ENCODE results near the gene SLC22A15. TPM values are rescaled to one million over a fixed set of nuclear protein-coding genes. Genes with fewer than 3 reads are reported as not detected.

Gene SLC22A15
- total and polyA plus RNA-seq, 2 experiments from 2014 or later, result 6.3 to 15.0 TPM

DNA sequence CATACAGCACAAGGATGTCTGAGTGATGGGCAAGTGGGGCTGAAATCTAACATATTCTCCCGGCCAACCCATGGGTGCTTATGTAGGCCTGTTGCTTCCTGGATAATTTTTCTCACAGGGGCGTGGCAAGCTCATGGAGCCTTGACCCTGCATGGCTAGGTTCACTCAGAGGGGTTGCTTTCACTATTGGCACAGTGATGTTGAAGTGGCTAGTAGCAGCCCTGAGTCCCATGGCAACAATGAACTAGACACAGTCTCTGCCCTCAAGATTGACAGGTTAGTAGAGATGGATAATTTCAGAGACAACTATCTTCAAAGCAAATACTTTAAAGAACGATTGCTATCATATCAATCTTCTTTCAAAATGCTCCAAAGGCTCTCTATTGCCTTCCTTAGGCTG lies 128.4 kb downstream of the SLC22A15 start:
- Histone ChIP-seq H3K9ac (no peak overlapping the region), H3K79me2 (ENCODE audit: insufficient read depth) (no peaks in the 10 kb centered on the region), H3K36me3 (ENCODE audit: low read depth) (no peaks in the 10 kb centered on the region), H3K9me2 (ENCODE audit: insufficient read depth) (no peaks in the 10 kb centered on the region), H3K9me3 (ENCODE audit: low read depth) (no peaks in the 10 kb centered on the region), H3K4me3 (no peak overlapping the region), H3F3A (ENCODE audit: insufficient read depth) (no peaks in the 10 kb centered on the region), H2AFZ (no peak overlapping the region), H4K20me1 (ENCODE audit: insufficient read depth) (no peaks in the 10 kb centered on the region), H3K27ac (no peak overlapping the region), H3K4me2 (ENCODE audit: unreplicated experiment) (no peak overlapping the region), H3K27me3 (replicated peaks; ENCODE audit: insufficient read depth) (no peaks in the 10 kb centered on the region), H3K4me1 (ENCODE audit: insufficient read depth) (no peaks in the 10 kb centered on the region)
- no peak for DNase-seq
- 84 to 89% methylated on average over 3 of the region's 3 CpGs for WGBS, 2 experiments (ENCODE audit: low coverage in 1 of 2, low lambda C conversion rate in 2 of 2, missing lambda C conversion rate in 2 of 2)
- in situ Hi-C loops (cut with MboI), result no loop called here
- no peak for TF ChIP-seq EZH2phosphoT487 (IDR thresholded peaks at IDR 0.05; ENCODE audit: insufficient read depth, low read depth)

- Histone ChIP-seq H3K9ac (no peak overlapping the region), H3F3A (ENCODE audit: insufficient read depth) (no peaks in the 10 kb centered on the region), H3K4me2 (ENCODE audit: unreplicated experiment) (no peak overlapping the region), H3K36me3 (ENCODE audit: low read depth) (no peaks in the 10 kb centered on the region), H3K9me3 (ENCODE audit: low read depth) (no peaks in the 10 kb centered on the region), H4K20me1 (ENCODE audit: insufficient read depth) (no peaks in the 10 kb centered on the region), H3K9me2 (ENCODE audit: insufficient read depth) (no peaks in the 10 kb centered on the region), H3K4me1 (ENCODE audit: insufficient read depth) (no peaks in the 10 kb centered on the region), H2AFZ (no peak overlapping the region), H3K27me3 (replicated peaks; ENCODE audit: insufficient read depth) (no peaks in the 10 kb centered on the region), H3K79me2 (ENCODE audit: insufficient read depth) (no peaks in the 10 kb centered on the region), H3K4me3 (no peak overlapping the region), H3K27ac (no peak overlapping the region)
- DNase-seq, result no peak
- 16 to 26% methylated on average over 2 of the region's 2 CpGs for WGBS, 2 experiments (ENCODE audit: low coverage in 1 of 2, low lambda C conversion rate in 2 of 2, missing lambda C conversion rate in 2 of 2)
- no peak for TF ChIP-seq EZH2 (IDR thresholded peaks at IDR 0.05; ENCODE audit: insufficient read depth, poor library complexity, severe bottlenecking)
- no peak for TF ChIP-seq EZH2phosphoT487 (IDR thresholded peaks at IDR 0.05; ENCODE audit: insufficient read depth, low read depth)
- in situ Hi-C loops (cut with MboI), result no loop called here
Observed at GRCh38 chr1:116105996-116106395, 129.7 kb downstream of the SLC22A15 start.

DNA sequence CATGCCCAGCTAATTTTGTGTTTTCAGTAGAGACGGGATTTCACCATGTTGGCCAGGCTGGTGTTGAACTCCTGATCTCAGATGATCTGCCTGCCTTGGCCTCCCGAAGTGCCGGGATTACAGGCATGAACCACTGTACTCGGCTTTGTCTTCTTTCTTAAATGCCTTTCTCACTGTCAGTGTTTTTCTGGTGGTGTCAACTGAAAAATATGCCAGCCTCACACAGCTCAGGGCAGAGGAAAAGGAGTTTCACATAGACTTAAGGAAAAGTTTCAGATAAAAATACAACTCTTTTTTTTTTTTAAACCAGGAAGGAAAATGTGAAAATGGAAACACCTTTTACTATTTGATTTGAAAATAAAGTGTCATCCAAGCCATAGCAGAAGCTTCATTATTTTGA lies 130.3 kb downstream of the SLC22A15 start:
- Histone ChIP-seq H3K4me1 (ENCODE audit: insufficient read depth) (no peaks in the 10 kb centered on the region), H3K9me3 (ENCODE audit: low read depth) (no peaks in the 10 kb centered on the region), H3K9me2 (ENCODE audit: insufficient read depth) (no peaks in the 10 kb centered on the region), H3K27me3 (replicated peaks; ENCODE audit: insufficient read depth) (no peaks in the 10 kb centered on the region), H3K36me3 (ENCODE audit: low read depth) (no peaks in the 10 kb centered on the region), H3F3A (ENCODE audit: insufficient read depth) (no peaks in the 10 kb centered on the region), H4K20me1 (ENCODE audit: insufficient read depth) (no peaks in the 10 kb centered on the region), H3K79me2 (ENCODE audit: insufficient read depth) (no peaks in the 10 kb centered on the region), H3K27ac (no peak overlapping the region), H2AFZ (no peak overlapping the region), H3K9ac (no peak overlapping the region), H3K4me3 (no peak overlapping the region), H3K4me2 (ENCODE audit: unreplicated experiment) (no peak overlapping the region)
- WGBS, 2 experiments (ENCODE audit: low coverage in 1 of 2, low lambda C conversion rate in 2 of 2, missing lambda C conversion rate in 2 of 2), result 75 to 87% methylated on average over 4 of the region's 4 CpGs
- in situ Hi-C loops (cut with MboI), result no loop called here
- TF ChIP-seq EZH2 (IDR thresholded peaks at IDR 0.05; ENCODE audit: insufficient read depth, poor library complexity, severe bottlenecking), result no peak
- TF ChIP-seq EZH2phosphoT487 (IDR thresholded peaks at IDR 0.05; ENCODE audit: insufficient read depth, low read depth), result no peak
- DNase-seq, result no peak

- H3K36me3 ChIP-seq (ENCODE audit: low read depth), result no peaks in the 10 kb centered on the region
Observed at GRCh38 chr1:116107371-116107770, 131.1 kb downstream of the SLC22A15 start.

More at GRCh38 chr1:116107371-116107770, 131.1 kb downstream of the SLC22A15 start:
- 83 to 95% methylated on average over 4 of the region's 4 CpGs for WGBS, 2 experiments (ENCODE audit: low coverage in 1 of 2, low lambda C conversion rate in 2 of 2, missing lambda C conversion rate in 2 of 2)
- Histone ChIP-seq H3K9me2 (ENCODE audit: insufficient read depth) (no peaks in the 10 kb centered on the region), H2AFZ (no peak overlapping the region), H3K27me3 (replicated peaks; ENCODE audit: insufficient read depth) (no peaks in the 10 kb centered on the region), H3K4me1 (ENCODE audit: insufficient read depth) (no peaks in the 10 kb centered on the region), H3F3A (ENCODE audit: insufficient read depth) (no peaks in the 10 kb centered on the region), H3K9me3 (ENCODE audit: low read depth) (no peaks in the 10 kb centered on the region), H3K79me2 (ENCODE audit: insufficient read depth) (no peaks in the 10 kb centered on the region), H3K4me3 (no peak overlapping the region), H3K4me2 (ENCODE audit: unreplicated experiment) (no peak overlapping the region), H3K27ac (no peak overlapping the region), H3K9ac (no peak overlapping the region), H4K20me1 (ENCODE audit: insufficient read depth) (no peaks in the 10 kb centered on the region)
- TF ChIP-seq EZH2 (IDR thresholded peaks at IDR 0.05; ENCODE audit: insufficient read depth, poor library complexity, severe bottlenecking) (no peak), EZH2phosphoT487 (IDR thresholded peaks at IDR 0.05; ENCODE audit: insufficient read depth, low read depth) (no peak)
- in situ Hi-C loops (cut with MboI), result no loop called here
- DNase-seq, result no peak

All from GM23248 (cell line).